GM20431 (cell line): ENCODE data around the gene NSUN2.
"Not testable (repeated sequence)": the region's sequence is repeated elsewhere in the genome, so short reads cannot be mapped to it uniquely, and the experiment has no call there.

Experiments
- in situ Hi-C: fragments of 300-500 bp; cut with MseI, MboI; formaldehyde crosslinking; loops from one replicate; pipeline ENCODE4 v1.15.0; 2020; ENCODE audit warnings: low sequenced_read_pairs; ENCODE audit not compliant: unreplicated experiment

The NSUN2 gene

DNA sequence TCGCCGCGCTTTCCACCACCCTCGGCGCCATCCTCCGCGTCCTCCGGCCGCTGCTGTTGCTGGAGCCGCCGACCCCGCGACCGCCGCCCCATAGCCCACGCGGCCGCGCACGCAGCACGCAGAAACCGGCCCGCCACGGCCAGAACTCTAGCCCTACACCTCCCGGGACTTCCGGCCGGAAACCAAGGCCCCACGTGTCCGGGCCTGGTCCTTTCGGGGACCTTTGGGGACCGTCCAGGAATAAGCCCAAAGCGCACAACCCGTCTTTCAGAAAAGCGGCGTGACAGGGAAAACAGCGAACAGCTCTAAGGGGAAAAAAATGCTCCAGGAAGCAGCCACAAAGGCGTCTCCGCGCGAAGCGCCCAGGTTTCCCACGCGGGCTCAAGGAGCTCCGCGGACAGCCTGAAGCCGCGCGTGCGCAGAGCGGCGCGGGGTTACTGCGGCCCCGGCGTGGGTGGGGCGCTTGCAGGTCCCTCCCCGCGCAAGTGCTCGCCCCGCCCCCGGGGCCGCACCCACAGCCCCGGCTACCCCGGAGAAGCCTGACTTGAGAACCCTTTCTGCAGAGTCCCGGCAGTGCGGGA lies at the start of gene NSUN2, which contains the start of gene SRD5A1:
Gene NSUN2, minus strand, starts transcription at position 157 of the 581 bp plus-strand sequence. Its CDS starts 65 bp downstream, at position 92.
Gene SRD5A1, plus strand, starts transcription at position 553 of the 581 bp plus-strand sequence. CDS start 137 bp downstream, outside the sequence.
- in situ Hi-C loops = loop anchor here (25.0 kb wide), 1 partner anchor 104 kb away; no protein-coding TSS in a partner anchor

DNA sequence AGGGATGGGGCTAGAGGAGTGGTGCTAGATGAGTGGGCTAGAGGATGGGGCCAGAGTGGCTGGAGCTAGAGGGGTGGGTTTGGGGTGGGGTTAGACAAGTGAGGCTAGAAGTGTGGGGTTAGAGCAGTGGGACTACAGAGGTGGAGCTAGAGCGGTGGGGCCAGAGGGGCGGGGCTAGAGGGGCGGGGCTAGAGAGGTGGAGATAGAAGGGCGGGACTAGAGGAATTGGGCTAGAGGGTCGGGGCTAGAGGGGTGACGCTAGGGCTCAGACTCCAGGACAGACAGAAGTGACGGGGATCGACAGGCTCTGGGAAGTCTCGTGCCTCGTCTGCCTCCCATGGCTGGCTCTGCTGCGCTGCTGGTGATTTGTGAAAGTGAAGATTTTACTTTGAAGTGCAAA lies 49.4 kb upstream of the NSUN2 start:
- in situ Hi-C loops = no loop called here

DNA sequence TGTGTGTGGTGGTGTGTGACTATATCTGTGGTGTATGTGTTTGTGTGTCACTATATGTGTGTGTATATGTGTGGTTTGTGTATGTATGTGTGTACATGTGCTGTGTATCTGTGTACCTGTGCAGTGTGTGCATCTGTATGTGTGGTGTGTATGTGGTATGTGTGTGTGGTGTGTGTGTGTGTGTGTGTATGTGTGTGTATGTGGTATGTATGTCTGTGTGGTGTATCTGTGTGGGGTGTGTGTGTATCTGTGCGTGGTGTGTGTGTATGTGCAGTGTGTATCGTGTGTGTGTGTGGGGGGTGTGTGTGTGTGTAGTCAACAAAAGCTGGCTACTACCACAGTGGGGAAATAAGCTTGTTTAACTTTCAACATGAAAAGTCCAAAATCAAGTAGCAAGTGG lies 48.8 kb upstream of the NSUN2 start:
- in situ Hi-C loops = no loop called here

GRCh38 chr5:6680922-6681321 lies 48.1 kb upstream of the NSUN2 start:
- in situ Hi-C loops = no loop called here

- in situ Hi-C loops = no loop called here
Observed at GRCh38 chr5:6678385-6678784, 45.5 kb upstream of the NSUN2 start.

GRCh38 chr5:6676702-6677101 lies 43.9 kb upstream of the NSUN2 start:
- in situ Hi-C loops = no loop called here

DNA sequence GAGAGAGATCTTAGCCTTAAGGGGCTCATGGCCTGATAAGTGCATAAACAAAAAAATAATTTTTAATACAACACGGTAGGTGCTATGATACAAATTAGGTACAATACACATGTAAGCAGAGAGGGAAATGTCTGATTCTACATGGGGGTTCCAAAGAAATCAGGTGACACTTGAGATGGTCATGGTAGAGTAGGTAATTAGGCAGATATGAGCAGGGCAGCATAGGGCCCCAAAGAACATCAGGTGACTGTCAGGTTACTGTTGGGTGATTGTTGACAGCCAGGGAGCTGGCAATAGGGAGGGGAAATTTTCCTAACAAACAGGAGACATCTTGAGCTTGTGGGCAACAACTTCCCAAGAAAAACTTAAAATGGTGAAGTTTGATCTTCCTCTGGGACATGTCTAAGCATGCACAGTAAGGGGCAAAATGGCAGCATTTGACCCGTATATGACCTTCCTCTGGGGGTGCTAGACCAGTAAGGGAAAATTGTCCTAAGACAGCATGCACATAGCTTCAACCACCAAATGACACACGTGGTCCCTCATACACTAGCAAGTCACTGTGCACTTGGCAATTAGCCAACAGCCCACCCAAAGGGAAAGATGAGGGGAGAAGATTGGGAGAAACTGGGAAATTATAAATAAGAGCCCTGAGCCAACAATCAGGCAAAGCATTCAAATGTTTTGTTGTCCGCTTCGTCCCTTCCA lies 43.1 kb upstream of the NSUN2 start:
- in situ Hi-C loops = no loop called here

- in situ Hi-C loops = no loop called here
Observed at GRCh38 chr5:6674886-6675285, 42.0 kb upstream of the NSUN2 start.

GRCh38 chr5:6674421-6674820 lies 41.6 kb upstream of the NSUN2 start:
- in situ Hi-C loops = no loop called here

GRCh38 chr5:6673963-6674362 lies 41.1 kb upstream of the NSUN2 start:
- in situ Hi-C loops = no loop called here

DNA sequence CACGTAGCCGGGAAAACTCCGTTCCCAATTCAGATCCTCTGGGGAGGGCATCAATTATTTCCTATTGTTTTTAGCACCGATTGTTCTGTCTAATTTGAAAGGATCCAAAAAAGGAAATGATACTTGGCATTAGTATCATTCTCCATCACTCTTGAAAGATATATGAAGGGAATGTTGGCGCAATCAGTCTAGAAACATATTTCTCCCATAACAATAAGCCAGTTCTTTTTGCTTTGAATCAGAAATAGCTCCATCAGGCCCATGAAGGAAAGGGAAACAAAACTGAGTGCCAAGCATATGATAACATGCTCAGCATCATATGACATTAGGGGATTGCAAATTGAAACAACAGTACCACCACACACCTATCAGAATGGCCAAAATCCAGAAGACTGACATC lies 40.2 kb upstream of the NSUN2 start:
- in situ Hi-C loops = no loop called here

GRCh38 chr5:6668717-6669116 lies 35.9 kb upstream of the NSUN2 start:
- in situ Hi-C loops = not testable (repeated sequence)

GRCh38 chr5:6667648-6668047 lies 34.8 kb upstream of the NSUN2 start:
- in situ Hi-C loops = no loop called here

GRCh38 chr5:6666762-6667161 lies 33.9 kb upstream of the NSUN2 start:
- in situ Hi-C loops = no loop called here

- in situ Hi-C loops = no loop called here
Observed at GRCh38 chr5:6660688-6661087, 27.8 kb upstream of the NSUN2 start.

GRCh38 chr5:6659941-6660684 lies 27.3 kb upstream of the NSUN2 start:
- in situ Hi-C loops = no loop called here

DNA sequence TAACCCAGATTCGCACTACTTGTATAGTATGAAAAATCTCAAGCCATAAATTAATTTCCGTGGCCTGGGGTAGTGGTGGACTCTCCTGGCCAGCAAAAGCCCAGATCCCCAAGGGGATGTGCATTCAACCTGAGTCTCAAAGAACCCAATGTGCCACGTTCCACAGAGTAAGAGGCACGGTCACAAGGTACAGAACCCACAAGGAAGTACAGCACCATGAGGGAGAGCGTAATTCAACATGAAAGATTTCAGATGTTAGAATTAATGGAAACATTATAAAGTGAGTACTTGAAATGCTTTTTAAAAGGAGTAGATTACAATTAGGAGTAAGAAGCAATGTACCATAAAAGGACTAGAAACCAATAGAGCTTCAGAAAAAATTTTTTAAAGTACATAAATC lies 23.8 kb upstream of the NSUN2 start:
- in situ Hi-C loops = no loop called here

DNA sequence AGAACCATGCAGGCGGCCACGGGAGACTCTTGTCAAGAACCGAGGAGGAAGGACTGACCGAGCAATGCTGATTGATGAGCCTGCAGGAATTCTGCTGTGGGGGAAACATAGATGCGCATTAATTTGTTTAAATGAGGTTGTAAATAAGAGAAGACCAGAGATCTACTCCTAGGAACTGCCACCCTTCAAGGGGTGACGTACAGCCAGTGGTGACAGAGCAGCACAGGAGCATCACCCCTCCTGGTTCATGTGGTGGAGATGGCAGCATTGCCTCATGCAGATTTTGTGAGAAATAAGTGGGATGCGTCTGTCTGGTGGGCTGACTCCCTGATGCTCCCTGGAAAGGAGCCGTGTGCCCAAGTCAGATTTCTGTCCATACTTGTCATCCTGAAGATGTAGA lies 22.6 kb upstream of the NSUN2 start:
- in situ Hi-C loops = no loop called here

DNA sequence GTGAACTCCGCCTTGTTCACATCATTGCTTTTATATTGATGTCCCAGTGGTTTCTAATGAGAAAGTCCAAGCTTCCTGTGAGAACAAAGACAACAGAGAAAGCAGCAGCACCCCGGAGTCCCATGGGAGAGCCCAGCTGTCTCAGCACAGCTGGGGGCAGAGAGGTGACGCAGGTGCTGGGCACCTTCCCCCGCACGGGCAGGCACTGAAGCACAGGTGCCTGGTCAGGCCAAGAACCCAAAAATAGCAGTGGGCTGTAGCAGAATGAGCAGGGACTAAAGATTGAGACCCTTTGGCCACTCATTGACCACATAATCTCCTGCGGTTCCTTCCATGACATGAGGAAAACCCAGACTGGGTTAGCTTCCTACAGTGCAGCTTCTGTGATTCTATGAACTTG lies 19.2 kb upstream of the NSUN2 start:
- in situ Hi-C loops = no loop called here

DNA sequence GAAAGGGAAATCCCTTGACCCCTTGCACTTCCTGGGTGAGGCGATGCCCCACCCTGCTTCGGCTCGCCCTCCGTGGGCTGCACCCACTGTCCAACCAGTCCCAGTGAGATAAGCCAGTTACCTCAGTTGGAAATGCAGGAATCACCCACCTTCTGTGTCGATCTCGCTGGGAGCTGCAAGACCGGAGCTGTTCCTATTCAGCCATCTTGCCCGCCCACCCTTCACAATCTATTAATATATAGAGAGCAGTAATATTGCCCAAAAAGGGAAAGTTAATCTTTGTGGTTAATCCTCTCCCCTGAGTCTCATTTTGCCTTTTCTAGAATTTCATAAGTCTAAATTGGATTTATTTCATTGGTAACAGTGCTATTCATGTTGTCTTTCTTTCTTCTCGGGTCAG lies 16.8 kb upstream of the NSUN2 start:
- in situ Hi-C loops = loop anchor here (25.0 kb wide), 1 partner anchor 88 kb away; no protein-coding TSS in a partner anchor

DNA sequence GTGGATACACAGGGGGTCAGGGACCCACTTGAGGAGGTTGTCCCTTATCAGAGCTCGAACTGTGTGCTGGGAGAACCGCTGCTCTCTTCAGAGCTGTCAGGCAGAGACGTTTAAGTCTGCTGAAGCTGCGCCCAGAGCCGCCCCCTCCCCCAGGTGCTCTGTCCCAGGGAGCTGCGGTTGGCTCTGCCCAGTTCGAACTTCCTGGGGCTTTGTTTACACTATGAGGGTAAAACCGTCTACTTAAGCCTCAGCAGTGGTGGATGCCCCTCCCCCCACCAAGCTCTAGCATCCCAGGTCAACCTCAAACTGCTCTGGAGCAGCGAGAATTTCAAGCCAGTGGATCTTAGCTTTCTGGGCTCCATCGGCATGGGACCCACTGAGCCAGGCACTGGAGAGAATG lies 16.3 kb upstream of the NSUN2 start:
- in situ Hi-C loops = loop anchor here (25.0 kb wide), 1 partner anchor 88 kb away; no protein-coding TSS in a partner anchor
